Measurements from ENCODE around the gene TEK.
"Not testable (repeated sequence)": the region's sequence is repeated elsewhere in the genome, so short reads cannot be mapped to it uniquely, and the experiment has no call there.

Gene TEK

GRCh38 chr9:27085456-27085855 is 23.6 kb upstream of the TEK start:
- no peak for TF ChIP-seq CTCF (IDR thresholded peaks at IDR 0.05; ENCODE audit: low read depth, low read length, missing control alignments)

GRCh38 chr9:27086818-27087680 is 22.0 kb upstream of the TEK start:
- no peak for TF ChIP-seq CTCF (IDR thresholded peaks at IDR 0.05; ENCODE audit: low read depth, low read length, missing control alignments)
- H3K4me3 ChIP-seq (ENCODE audit: low read depth, low read length) = no peak overlapping the region
- no peak for DNase-seq (ENCODE audit: low read depth)

More at GRCh38 chr9:27085456-27085855, 23.6 kb upstream of the TEK start:
- H3K4me3 ChIP-seq (ENCODE audit: low read depth, low read length) = no peak overlapping the region
- no peak for DNase-seq (ENCODE audit: low read depth)

GRCh38 chr9:27088981-27089380 is 20.0 kb upstream of the TEK start:
- TF ChIP-seq CTCF (IDR thresholded peaks at IDR 0.05; ENCODE audit: low read depth, low read length, missing control alignments) = no peak
- H3K4me3 ChIP-seq (ENCODE audit: low read depth, low read length) = no peak overlapping the region
- no peak for DNase-seq (ENCODE audit: low read depth)

- TF ChIP-seq CTCF (IDR thresholded peaks at IDR 0.05; ENCODE audit: low read depth, low read length, missing control alignments) = no peak
- DNase-seq (ENCODE audit: low read depth) = no peak
Measured at GRCh38 chr9:27089706-27090105, 19.3 kb upstream of the TEK start.

GRCh38 chr9:27090231-27090630 is 18.8 kb upstream of the TEK start:
- no peak for TF ChIP-seq CTCF (IDR thresholded peaks at IDR 0.05; ENCODE audit: low read depth, low read length, missing control alignments)
- DNase-seq (ENCODE audit: low read depth) = no peak
- H3K4me3 ChIP-seq (ENCODE audit: low read depth, low read length) = no peak overlapping the region

More at GRCh38 chr9:27089706-27090105, 19.3 kb upstream of the TEK start:
- no peak overlapping the region for H3K4me3 ChIP-seq (ENCODE audit: low read depth, low read length)

- TF ChIP-seq CTCF (IDR thresholded peaks at IDR 0.05; ENCODE audit: low read depth, low read length, missing control alignments) = no peak
- DNase-seq (ENCODE audit: low read depth) = no peak
- H3K4me3 ChIP-seq (ENCODE audit: low read depth, low read length) = no peak overlapping the region
Measured at GRCh38 chr9:27090711-27091110, 18.3 kb upstream of the TEK start.

GRCh38 chr9:27092496-27092895 is 16.5 kb upstream of the TEK start:
- not testable (repeated sequence) for H3K4me3 ChIP-seq (ENCODE audit: low read depth, low read length); DNase-seq (ENCODE audit: low read depth)

GRCh38 chr9:27093384-27094067 is 15.5 kb upstream of the TEK start:
- H3K4me3 ChIP-seq (ENCODE audit: low read depth, low read length); DNase-seq (ENCODE audit: low read depth): not testable (repeated sequence)

All from GM12864 (cell line).